GM04504 (cell line): ENCODE measurements around the gene INTS6.
A peak's percentile ranks its signal among the peaks of the same experiment; 100 is the strongest.

ENCODE experiments used
- DNase-seq: peaks from one replicate; pipeline ENCODE4 v3.0.0-alpha.2; 2012; ENCODE audit warnings: low read depth

Gene INTS6

GRCh38 chr13:51456510-51456909 is 3.7 kb upstream of the INTS6 start:
- DNase-seq, result no peak

GRCh38 chr13:51455532-51455931 is 2.7 kb upstream of the INTS6 start:
- no peak for DNase-seq

GRCh38 chr13:51453959-51454703 is 1.3 kb upstream of the INTS6 start:
- no peak for DNase-seq

GRCh38 chr13:51453207-51453958 is 547 bp upstream of the INTS6 start:
- DNase-seq, result peak; percentile 50

GRCh38 chr13:51451467-51452360 is 1.1 kb downstream of the INTS6 start:
- peak; percentile 37 for DNase-seq

- no peak for DNase-seq
These were observed 1.7 kb downstream of the INTS6 start for GRCh38 chr13:51451134-51451466.

GRCh38 chr13:51449018-51449417 is 3.8 kb downstream of the INTS6 start:
- no peak for DNase-seq

- DNase-seq, result peak; percentile 15
These were observed 7.9 kb downstream of the INTS6 start for GRCh38 chr13:51444922-51445321.

GRCh38 chr13:51440381-51440780 is 12.5 kb downstream of the INTS6 start:
- DNase-seq, result no peak

GRCh38 chr13:51437550-51438127 is 15.2 kb downstream of the INTS6 start:
- DNase-seq, result no peak

GRCh38 chr13:51435002-51435578 is 17.7 kb downstream of the INTS6 start:
- DNase-seq, result peak; percentile 1

- DNase-seq, result no peak
These were observed 20.3 kb downstream of the INTS6 start for GRCh38 chr13:51432576-51432975.

GRCh38 chr13:51426982-51427381 is 25.9 kb downstream of the INTS6 start:
- DNase-seq, result no peak

- peak; percentile 30 for DNase-seq
These were observed 27.3 kb downstream of the INTS6 start for GRCh38 chr13:51425410-51426042.

- DNase-seq, result no peak
These were observed 29.1 kb downstream of the INTS6 start for GRCh38 chr13:51423766-51424165.

GRCh38 chr13:51422484-51422883 is 30.4 kb downstream of the INTS6 start:
- no peak for DNase-seq

GRCh38 chr13:51420681-51421490 is 31.9 kb downstream of the INTS6 start:
- no peak for DNase-seq

- no peak for DNase-seq
These were observed 33.7 kb downstream of the INTS6 start for GRCh38 chr13:51419001-51419636.

GRCh38 chr13:51417716-51418115 is 35.1 kb downstream of the INTS6 start:
- no peak for DNase-seq

- DNase-seq, result no peak
These were observed 36.7 kb downstream of the INTS6 start for GRCh38 chr13:51416107-51416506.
